SK-N-SH treated with all-trans-retinoic acid at 6 μM for 48 hours (cell line): Measurements from ENCODE around the gene POLR3B.

ENCODE experiments used
- ARNTL ChIP-seq: fragments of 450-650 bp; formaldehyde crosslinking; IDR thresholded peaks from 2 replicates; pipeline ENCODE4 v1.5.0; 2020; ENCODE audit warnings: low read depth, mild to moderate bottlenecking, moderate library complexity, borderline replicate concordance
- CSDC2 ChIP-seq: fragments of 250-450 bp; sonication (Bioruptor Pico); IDR thresholded peaks from 2 replicates; pipeline ENCODE4 v1.5.0; 2020; ENCODE audit warnings: mild to moderate bottlenecking, moderate library complexity
- ESRRG ChIP-seq: fragments of 250-450 bp; sonication (Bioruptor Pico); IDR thresholded peaks from 2 replicates; pipeline ENCODE4 v1.6.1; 2021; ENCODE audit warnings: mild to moderate bottlenecking
- ISL1 ChIP-seq: fragments of 250-450 bp; sonication (Bioruptor Pico); IDR thresholded peaks from 2 replicates; pipeline ENCODE4 v2.1.2; 2022; ENCODE audit warnings: mild to moderate bottlenecking, moderate library complexity
- OSR1 ChIP-seq: fragments of 250-450 bp; sonication (Bioruptor Pico); IDR thresholded peaks from 2 replicates; pipeline ENCODE4 v1.8.0; 2022; ENCODE audit warnings: moderate library complexity, mild to moderate bottlenecking, inconsistent platforms
- PPARA ChIP-seq: fragments of 250-450 bp; sonication (Bioruptor Pico); IDR thresholded peaks from 2 replicates; pipeline ENCODE4 v1.5.0; 2020; ENCODE audit warnings: mild to moderate bottlenecking, borderline replicate concordance
- RARB ChIP-seq: fragments of 250-450 bp; sonication (Bioruptor Pico); IDR thresholded peaks from 2 replicates; pipeline ENCODE4 v1.8.0; 2021; ENCODE audit warnings: mild to moderate bottlenecking, moderate library complexity
- TOX ChIP-seq: fragments of 250-450 bp; sonication (Bioruptor Pico); IDR thresholded peaks from 2 replicates; pipeline ENCODE4 v1.8.0; 2021; ENCODE audit warnings: mild to moderate bottlenecking, moderate library complexity, borderline replicate concordance
- ZFP3 ChIP-seq: fragments of 250-450 bp; sonication (Bioruptor Pico); IDR thresholded peaks from 2 replicates; pipeline ENCODE4 v1.5.0; 2020; ENCODE audit warnings: mild to moderate bottlenecking, moderate library complexity
- ZNF565 ChIP-seq: fragments of 450-650 bp; formaldehyde crosslinking; conservative IDR thresholded peaks from 2 replicates; pipeline ENCODE4 v1.5.0; 2020; ENCODE audit warnings: low read depth, mild to moderate bottlenecking, moderate library complexity
- TF ChIP-seq, protein P1 (sequence below): fragments of 250-450 bp; sonication (Bioruptor Pico); IDR thresholded peaks from 2 replicates; pipeline ENCODE4 v1.5.0; 2020; ENCODE audit warnings: mild to moderate bottlenecking, moderate library complexity
- TF ChIP-seq, protein P2 (sequence below): fragments of 250-450 bp; sonication (Bioruptor Pico); IDR thresholded peaks from 2 replicates; pipeline ENCODE4 v1.8.0; 2021; ENCODE audit warnings: low read depth, mild to moderate bottlenecking, moderate library complexity, borderline replicate concordance
- TF ChIP-seq, protein P3 (sequence below): fragments of 250-450 bp; sonication (Bioruptor Pico); IDR thresholded peaks from 2 replicates; pipeline ENCODE4 v1.5.1; 2020; ENCODE audit warnings: low read depth, mild to moderate bottlenecking, moderate library complexity
- TF ChIP-seq, protein P4 (sequence below): fragments of 250-450 bp; sonication (Bioruptor Pico); IDR thresholded peaks from 2 replicates; pipeline ENCODE4 v1.8.0; 2020; ENCODE audit warnings: mild to moderate bottlenecking, moderate library complexity, borderline replicate concordance

GRCh38 chr12:106433055-106433454 lies 75.5 kb downstream of the POLR3B start:
- no peak for TF ChIP-seq ZNF565
- TF ChIP-seq PPARA (CRISPR knock-in tag): no peak
- TF ChIP-seq CSDC2: no peak
- TF ChIP-seq TOX: no peak
- TF ChIP-seq, protein P1, sequence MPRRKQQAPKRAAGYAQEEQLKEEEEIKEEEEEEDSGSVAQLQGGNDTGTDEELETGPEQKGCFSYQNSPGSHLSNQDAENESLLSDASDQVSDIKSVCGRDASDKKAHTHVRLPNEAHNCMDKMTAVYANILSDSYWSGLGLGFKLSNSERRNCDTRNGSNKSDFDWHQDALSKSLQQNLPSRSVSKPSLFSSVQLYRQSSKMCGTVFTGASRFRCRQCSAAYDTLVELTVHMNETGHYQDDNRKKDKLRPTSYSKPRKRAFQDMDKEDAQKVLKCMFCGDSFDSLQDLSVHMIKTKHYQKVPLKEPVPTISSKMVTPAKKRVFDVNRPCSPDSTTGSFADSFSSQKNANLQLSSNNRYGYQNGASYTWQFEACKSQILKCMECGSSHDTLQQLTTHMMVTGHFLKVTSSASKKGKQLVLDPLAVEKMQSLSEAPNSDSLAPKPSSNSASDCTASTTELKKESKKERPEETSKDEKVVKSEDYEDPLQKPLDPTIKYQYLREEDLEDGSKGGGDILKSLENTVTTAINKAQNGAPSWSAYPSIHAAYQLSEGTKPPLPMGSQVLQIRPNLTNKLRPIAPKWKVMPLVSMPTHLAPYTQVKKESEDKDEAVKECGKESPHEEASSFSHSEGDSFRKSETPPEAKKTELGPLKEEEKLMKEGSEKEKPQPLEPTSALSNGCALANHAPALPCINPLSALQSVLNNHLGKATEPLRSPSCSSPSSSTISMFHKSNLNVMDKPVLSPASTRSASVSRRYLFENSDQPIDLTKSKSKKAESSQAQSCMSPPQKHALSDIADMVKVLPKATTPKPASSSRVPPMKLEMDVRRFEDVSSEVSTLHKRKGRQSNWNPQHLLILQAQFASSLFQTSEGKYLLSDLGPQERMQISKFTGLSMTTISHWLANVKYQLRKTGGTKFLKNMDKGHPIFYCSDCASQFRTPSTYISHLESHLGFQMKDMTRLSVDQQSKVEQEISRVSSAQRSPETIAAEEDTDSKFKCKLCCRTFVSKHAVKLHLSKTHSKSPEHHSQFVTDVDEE (CRISPR knock-in tag): no peak
- no peak for TF ChIP-seq ZFP3 (CRISPR knock-in tag)
- TF ChIP-seq, protein P2, sequence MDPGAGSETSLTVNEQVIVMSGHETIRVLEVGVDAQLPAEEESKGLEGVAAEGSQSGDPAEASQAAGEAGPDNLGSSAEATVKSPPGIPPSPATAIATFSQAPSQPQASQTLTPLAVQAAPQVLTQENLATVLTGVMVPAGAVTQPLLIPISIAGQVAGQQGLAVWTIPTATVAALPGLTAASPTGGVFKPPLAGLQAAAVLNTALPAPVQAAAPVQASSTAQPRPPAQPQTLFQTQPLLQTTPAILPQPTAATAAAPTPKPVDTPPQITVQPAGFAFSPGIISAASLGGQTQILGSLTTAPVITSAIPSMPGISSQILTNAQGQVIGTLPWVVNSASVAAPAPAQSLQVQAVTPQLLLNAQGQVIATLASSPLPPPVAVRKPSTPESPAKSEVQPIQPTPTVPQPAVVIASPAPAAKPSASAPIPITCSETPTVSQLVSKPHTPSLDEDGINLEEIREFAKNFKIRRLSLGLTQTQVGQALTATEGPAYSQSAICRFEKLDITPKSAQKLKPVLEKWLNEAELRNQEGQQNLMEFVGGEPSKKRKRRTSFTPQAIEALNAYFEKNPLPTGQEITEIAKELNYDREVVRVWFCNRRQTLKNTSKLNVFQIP: no peak
- TF ChIP-seq, protein P3, sequence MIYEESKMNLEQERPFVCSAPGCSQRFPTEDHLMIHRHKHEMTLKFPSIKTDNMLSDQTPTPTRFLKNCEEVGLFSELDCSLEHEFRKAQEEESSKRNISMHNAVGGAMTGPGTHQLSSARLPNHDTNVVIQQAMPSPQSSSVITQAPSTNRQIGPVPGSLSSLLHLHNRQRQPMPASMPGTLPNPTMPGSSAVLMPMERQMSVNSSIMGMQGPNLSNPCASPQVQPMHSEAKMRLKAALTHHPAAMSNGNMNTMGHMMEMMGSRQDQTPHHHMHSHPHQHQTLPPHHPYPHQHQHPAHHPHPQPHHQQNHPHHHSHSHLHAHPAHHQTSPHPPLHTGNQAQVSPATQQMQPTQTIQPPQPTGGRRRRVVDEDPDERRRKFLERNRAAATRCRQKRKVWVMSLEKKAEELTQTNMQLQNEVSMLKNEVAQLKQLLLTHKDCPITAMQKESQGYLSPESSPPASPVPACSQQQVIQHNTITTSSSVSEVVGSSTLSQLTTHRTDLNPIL (CRISPR knock-in tag): no peak
- no peak for TF ChIP-seq OSR1 (CRISPR knock-in tag)
- TF ChIP-seq, protein P4, sequence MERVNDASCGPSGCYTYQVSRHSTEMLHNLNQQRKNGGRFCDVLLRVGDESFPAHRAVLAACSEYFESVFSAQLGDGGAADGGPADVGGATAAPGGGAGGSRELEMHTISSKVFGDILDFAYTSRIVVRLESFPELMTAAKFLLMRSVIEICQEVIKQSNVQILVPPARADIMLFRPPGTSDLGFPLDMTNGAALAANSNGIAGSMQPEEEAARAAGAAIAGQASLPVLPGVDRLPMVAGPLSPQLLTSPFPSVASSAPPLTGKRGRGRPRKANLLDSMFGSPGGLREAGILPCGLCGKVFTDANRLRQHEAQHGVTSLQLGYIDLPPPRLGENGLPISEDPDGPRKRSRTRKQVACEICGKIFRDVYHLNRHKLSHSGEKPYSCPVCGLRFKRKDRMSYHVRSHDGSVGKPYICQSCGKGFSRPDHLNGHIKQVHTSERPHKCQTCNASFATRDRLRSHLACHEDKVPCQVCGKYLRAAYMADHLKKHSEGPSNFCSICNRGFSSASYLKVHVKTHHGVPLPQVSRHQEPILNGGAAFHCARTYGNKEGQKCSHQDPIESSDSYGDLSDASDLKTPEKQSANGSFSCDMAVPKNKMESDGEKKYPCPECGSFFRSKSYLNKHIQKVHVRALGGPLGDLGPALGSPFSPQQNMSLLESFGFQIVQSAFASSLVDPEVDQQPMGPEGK (CRISPR knock-in tag): no peak
- no peak for TF ChIP-seq ARNTL (CRISPR knock-in tag)
- TF ChIP-seq ISL1 (CRISPR knock-in tag): no peak
- TF ChIP-seq RARB (CRISPR knock-in tag): no peak
- TF ChIP-seq ESRRG (CRISPR knock-in tag): no peak
